HG02571 (cell line): Measurements from ENCODE around the gene AFP.

ENCODE experiments used
- ATAC-seq: cut with Tn5 transposase; IDR thresholded peaks from one replicate; pipeline ENCODE4 v1.9.1; 2021; ENCODE audit warnings: mild to moderate bottlenecking, moderate library complexity; ENCODE audit not compliant: unreplicated experiment

Gene AFP

GRCh38 chr4:73456177-73457022, 20.4 kb downstream of the AFP start:
- no peak for ATAC-seq

- ATAC-seq = no peak
These were observed 22.4 kb downstream of the AFP start for GRCh38 chr4:73458184-73459047.

- ATAC-seq = no peak
These were observed 23.0 kb downstream of the AFP start for GRCh38 chr4:73459048-73459421.

DNA sequence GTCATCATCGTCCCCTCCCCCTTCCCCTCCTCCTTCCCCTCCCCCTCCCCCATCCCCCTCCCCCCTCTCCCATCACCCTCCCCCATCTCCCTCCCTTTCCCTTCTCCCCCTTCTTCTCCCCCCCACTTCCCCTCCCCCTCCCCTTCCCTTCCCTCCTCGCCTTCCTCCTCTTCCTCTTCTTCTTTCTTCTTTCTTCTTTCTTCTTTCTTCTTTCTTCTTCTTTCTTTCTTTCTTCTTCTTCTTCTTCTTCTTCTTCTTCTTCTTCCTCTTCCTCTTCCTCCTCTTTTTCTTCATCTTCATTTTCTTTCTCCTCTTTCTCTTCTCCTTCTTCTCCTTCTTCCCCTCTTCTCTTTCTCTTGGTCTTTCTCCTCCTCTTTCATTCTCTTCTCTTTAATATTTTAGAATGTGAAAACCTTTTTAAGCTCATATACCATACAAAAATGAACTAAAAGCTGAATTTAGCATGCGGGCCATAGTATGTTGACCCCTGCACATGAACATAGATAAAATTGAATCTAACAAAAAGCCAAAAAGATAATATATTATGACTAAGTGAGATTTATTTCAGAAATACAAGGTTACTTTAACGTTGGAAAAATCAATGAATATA, 25.0 kb downstream of the AFP start:
- ATAC-seq = no peak

GRCh38 chr4:73468170-73468569, 32.1 kb downstream of the AFP start:
- ATAC-seq = no peak

DNA sequence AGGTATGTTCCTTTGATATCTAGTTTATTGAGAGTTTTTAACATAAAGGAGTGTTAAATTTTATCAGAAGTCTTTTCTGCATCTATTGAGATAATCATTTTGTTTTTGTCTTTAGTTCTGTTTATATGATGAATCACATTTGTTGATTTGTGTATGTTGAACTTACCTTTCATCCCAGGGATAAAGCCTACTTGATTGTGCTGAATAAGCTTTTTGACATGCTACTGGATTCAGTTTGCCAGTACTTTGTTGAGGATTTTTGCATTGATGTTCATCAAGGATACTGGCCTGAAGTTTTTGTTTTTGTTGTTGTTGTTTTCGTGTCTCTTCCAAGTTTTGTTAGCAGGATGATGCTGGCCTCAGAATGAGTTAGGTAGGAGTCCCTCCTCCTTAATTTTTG, 34.7 kb downstream of the AFP start:
- ATAC-seq = no peak

- no peak for ATAC-seq
These were observed 41.2 kb downstream of the AFP start for GRCh38 chr4:73477176-73477575.

GRCh38 chr4:73479323-73479722, 43.3 kb downstream of the AFP start:
- no peak for ATAC-seq

- ATAC-seq = no peak
These were observed 45.3 kb downstream of the AFP start, which contains the start of gene AFM for GRCh38 chr4:73481358-73481757. TSS of gene AFM (plus strand) at chr4:73481745. CDS start at chr4:73481776, 31 bp downstream.

GRCh38 chr4:73485085-73485484, 49.1 kb downstream of the AFP start:
- no peak for ATAC-seq

DNA sequence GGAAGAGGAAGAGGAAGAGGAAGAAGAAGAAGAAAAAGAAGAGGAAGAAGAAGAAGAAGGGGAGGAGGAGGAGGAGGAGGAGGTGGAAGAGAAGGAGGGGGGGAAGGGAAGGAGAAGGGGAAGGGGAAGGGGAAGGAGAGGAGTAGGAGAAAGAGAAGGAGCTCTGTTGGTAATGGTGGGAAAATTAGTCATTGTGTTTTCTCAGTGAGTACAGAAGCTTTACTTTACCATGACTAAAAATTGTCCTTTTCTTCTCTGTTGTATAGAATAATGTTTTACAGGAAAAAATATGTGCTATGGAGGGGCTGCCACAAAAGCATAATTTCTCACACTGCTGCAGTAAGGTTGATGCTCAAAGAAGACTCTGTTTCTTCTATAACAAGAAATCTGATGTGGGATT, 49.6 kb downstream of the AFP start:
- no peak for ATAC-seq

DNA sequence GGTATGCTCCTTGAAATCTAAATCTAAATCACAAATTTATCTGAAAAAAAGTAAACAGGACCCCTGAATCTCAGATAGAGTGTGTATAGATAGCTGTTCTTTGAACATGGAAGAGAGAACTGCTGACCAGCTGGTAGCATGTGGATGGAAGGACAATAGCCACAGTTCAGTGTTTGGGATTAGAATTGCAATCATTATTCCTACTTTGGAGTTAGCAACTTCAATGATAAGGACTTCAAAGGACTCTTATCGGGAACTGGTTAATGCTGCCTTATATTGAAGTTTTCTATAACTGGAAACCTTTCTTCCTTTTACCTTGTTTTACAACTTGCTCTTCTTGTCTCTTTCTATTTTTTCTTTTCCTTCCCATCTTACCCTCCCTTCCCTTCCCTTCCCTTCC, 50.5 kb downstream of the AFP start:
- ATAC-seq = no peak

DNA sequence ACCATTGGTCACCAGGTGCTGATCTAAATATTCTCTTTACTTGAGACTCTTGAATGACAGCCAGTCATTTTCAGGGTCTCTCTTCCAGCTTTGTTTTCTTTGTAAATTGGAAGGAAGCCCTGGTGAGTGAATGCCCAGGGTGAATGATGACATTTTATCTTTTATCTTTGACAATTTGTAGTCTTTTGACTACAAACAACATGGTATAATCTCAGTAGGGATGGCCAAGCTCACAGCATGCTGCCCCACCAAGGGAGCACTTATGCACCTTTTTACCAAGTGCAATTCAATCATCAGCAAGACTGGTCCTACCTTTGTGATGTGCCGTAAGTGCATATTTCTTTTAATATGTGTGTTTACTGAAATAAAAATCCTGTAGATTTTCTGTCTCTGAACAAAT, 51.2 kb downstream of the AFP start:
- no peak for ATAC-seq

DNA sequence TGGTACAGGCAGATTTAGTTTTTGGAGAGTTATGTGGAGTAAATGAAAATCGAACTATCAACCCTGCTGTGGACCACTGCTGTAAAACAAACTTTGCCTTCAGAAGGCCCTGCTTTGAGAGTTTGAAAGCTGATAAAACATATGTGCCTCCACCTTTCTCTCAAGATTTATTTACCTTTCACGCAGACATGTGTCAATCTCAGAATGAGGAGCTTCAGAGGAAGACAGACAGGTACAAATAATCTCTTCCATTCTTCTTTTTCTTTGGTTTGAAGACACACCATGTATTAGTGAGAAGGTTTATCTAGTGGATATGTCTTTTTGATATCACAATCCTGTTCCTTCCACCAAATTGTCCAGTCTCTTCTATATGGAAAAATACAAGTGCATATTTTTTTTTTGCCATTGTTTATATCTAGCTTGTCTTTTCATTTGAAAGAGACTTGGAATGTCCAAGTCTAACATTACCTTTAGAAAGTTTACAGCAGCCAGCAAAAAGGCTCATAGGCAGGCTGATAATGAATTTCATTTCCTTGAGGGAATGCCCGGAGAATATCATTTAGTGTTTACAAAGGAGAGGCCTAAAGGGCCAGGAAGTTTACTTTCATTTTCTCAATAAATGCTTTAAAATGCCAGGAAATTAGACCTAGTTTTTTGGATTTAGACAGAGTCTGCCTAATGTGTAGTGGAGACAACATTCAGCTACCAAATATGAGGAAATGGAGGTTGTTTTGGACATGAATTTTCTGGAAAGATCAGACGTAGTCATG, 64.2 kb downstream of the AFP start:
- no peak for ATAC-seq

- no peak for ATAC-seq
These were observed 65.7 kb downstream of the AFP start for GRCh38 chr4:73501664-73502265.

DNA sequence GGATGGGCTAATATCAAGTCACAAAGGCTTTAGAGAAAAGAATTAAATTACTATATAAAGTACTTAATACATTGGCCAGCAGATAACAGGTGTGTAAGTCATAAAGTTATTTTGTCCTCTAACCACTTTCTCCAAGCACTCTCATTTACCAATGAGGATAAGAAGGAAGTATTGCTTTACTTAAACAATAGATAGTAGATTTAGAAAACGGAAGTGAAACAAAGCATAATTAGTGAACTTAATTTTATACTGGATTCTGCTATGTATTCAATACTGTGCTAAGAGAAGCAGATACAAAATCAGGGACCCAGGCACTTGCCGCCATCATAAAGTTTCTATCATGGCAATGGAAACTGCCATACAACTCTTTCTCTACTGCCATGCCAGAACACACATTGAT, 69.5 kb downstream of the AFP start:
- ATAC-seq = no peak
